GM23338 (cell line): ENCODE results near the gene SH2D1A. TPM values are rescaled to one million over a fixed set of nuclear protein-coding genes. Genes with fewer than 3 reads are reported as not detected.

Source experiments
- ATAC-seq: fragments of 200-7000 bp; cut with Tn5 transposase; 3 replicates; pipeline ENCODE4 v1.9.1; 2020
- DNase-seq: peaks from one replicate; pipeline ENCODE4 v3.0.0-alpha.2; 2015; ENCODE audit warnings: low spot score
- H2AFZ ChIP-seq: fragments of 200-600 bp; sonication (generic); 2 replicates; pipeline ENCODE4 v1.8.0; 2016; ENCODE audit warnings: antibody characterized with exemption, mild to moderate bottlenecking, moderate library complexity
- H3F3A ChIP-seq: fragments of 200-600 bp; sonication (generic); replicated peaks from 2 replicates; pipeline ENCODE4 v1.8.0; 2017; ENCODE audit warnings: antibody characterized with exemption, mixed run types, low read depth
- H3K27ac ChIP-seq: fragments of 200-600 bp; sonication (generic); 2 replicates; pipeline ENCODE4 v1.6.1; 2016; ENCODE audit warnings: low read depth
- H3K27me3 ChIP-seq: fragments of 200-600 bp; sonication (generic); 2 replicates; pipeline ENCODE4 v1.8.0; 2016; ENCODE audit warnings: mild to moderate bottlenecking, mixed run types, moderate library complexity; ENCODE audit not compliant: insufficient read depth
- H3K36me3 ChIP-seq: fragments of 200-600 bp; sonication (generic); 2 replicates; pipeline ENCODE4 v1.8.0; 2016; ENCODE audit warnings: mild to moderate bottlenecking; ENCODE audit not compliant: insufficient read depth
- H3K4me1 ChIP-seq: fragments of 200-600 bp; sonication (generic); 2 replicates; pipeline ENCODE4 v1.8.0; 2016; ENCODE audit warnings: mild to moderate bottlenecking, moderate library complexity; ENCODE audit not compliant: insufficient read depth
- H3K4me2 ChIP-seq: fragments of 200-600 bp; sonication (generic); 2 replicates; pipeline ENCODE4 v1.7.1; 2017; ENCODE audit warnings: mixed run types
- H3K4me3 ChIP-seq: fragments of 200-600 bp; sonication (generic); 2 replicates; pipeline ENCODE4 v1.6.1; 2016; ENCODE audit warnings: mixed run types
- H3K79me2 ChIP-seq: fragments of 200-600 bp; sonication (generic); replicated peaks from 2 replicates; pipeline ENCODE4 v1.8.0; 2017; ENCODE audit warnings: mild to moderate bottlenecking; ENCODE audit not compliant: insufficient read depth
- H3K9me2 ChIP-seq: fragments of 200-600 bp; sonication (generic); 2 replicates; pipeline ENCODE4 v1.8.0; 2017; ENCODE audit not compliant: insufficient read depth
- H4K20me1 ChIP-seq: fragments of 200-600 bp; sonication (generic); replicated peaks from 2 replicates; pipeline ENCODE4 v1.8.0; 2017; ENCODE audit warnings: mild to moderate bottlenecking; ENCODE audit not compliant: insufficient read depth
- H3K27ac Mint-ChIP-seq: 2 replicates; pipeline ENCODE4 v1.8.0; 2020; ENCODE audit warnings: inconsistent platforms, mild to moderate bottlenecking, moderate library complexity, mixed read lengths
- H3K27me3 Mint-ChIP-seq: 3 replicates; pipeline ENCODE4 v1.8.0; 2022; ENCODE audit warnings: low read depth, mild to moderate bottlenecking, moderate library complexity, mixed read lengths, inconsistent platforms; ENCODE audit not compliant: insufficient read depth, poor library complexity
- H3K36me3 Mint-ChIP-seq: 3 replicates; pipeline ENCODE4 v1.8.0; 2021; ENCODE audit warnings: low read depth, mild to moderate bottlenecking, inconsistent platforms, moderate library complexity, mixed read lengths
- H3K4me1 Mint-ChIP-seq: 3 replicates; pipeline ENCODE4 v1.8.0; 2020; ENCODE audit warnings: mild to moderate bottlenecking, inconsistent platforms, mixed read lengths
- H3K4me3 Mint-ChIP-seq: 3 replicates; pipeline ENCODE4 v1.8.0; 2021; ENCODE audit warnings: moderate library complexity, mild to moderate bottlenecking, inconsistent platforms, mixed read lengths
- H3K9me3 Mint-ChIP-seq: 3 replicates; pipeline ENCODE4 v1.8.0; 2020; ENCODE audit warnings: moderate library complexity, mild to moderate bottlenecking, inconsistent platforms, mixed read lengths
- CREB1 ChIP-seq: fragments of 250-450 bp; sonication (Bioruptor Pico); IDR thresholded peaks from 2 replicates; pipeline ENCODE4 v1.5.0; 2020; ENCODE audit warnings: low read depth, mild to moderate bottlenecking, moderate library complexity
- ETS1 ChIP-seq: IDR thresholded peaks from 2 replicates; pipeline ENCODE4 v1.6.1; 2016; ENCODE audit warnings: antibody characterized with exemption
- EZH2 ChIP-seq: fragments of 200-600 bp; sonication (generic); IDR thresholded peaks from one replicate; pipeline ENCODE4 v1.8.0; 2017; ENCODE audit warnings: antibody characterized with exemption, mild to moderate bottlenecking, low read depth; ENCODE audit not compliant: unreplicated experiment
- EZH2phosphoT487 ChIP-seq: fragments of 200-600 bp; sonication (generic); IDR thresholded peaks from one replicate; pipeline ENCODE4 v1.8.1; 2018; ENCODE audit warnings: antibody characterized with exemption; ENCODE audit not compliant: unreplicated experiment
- JUNB ChIP-seq: IDR thresholded peaks from one replicate; pipeline ENCODE4 v1.6.1; 2016; ENCODE audit warnings: antibody characterized with exemption; ENCODE audit not compliant: unreplicated experiment
- NANOG ChIP-seq: IDR thresholded peaks from 2 replicates; pipeline ENCODE4 v1.6.1; 2016; ENCODE audit warnings: antibody characterized with exemption, borderline replicate concordance
- POLR2AphosphoS5 ChIP-seq: IDR thresholded peaks from 2 replicates; pipeline ENCODE4 v1.6.1; 2016; ENCODE audit warnings: antibody characterized with exemption, low read depth
- REST ChIP-seq: IDR thresholded peaks from one replicate; pipeline ENCODE4 v1.6.1; 2018; ENCODE audit warnings: antibody characterized with exemption; ENCODE audit not compliant: unreplicated experiment
- STAT1 ChIP-seq: IDR thresholded peaks from one replicate; pipeline ENCODE4 v1.6.1; 2016; ENCODE audit warnings: antibody characterized with exemption; ENCODE audit not compliant: unreplicated experiment
- ZNF114 ChIP-seq: fragments of 250-450 bp; sonication (Bioruptor Pico); IDR thresholded peaks from 2 replicates; pipeline ENCODE4 v1.5.0; 2020; ENCODE audit warnings: mild to moderate bottlenecking, moderate library complexity
- ZNF331 ChIP-seq: fragments of 250-450 bp; sonication (Bioruptor Pico); IDR thresholded peaks from 2 replicates; pipeline ENCODE4 v1.5.0; 2020; ENCODE audit warnings: low read depth, mild to moderate bottlenecking, moderate library complexity
- ZNF462 ChIP-seq: fragments of 250-450 bp; sonication (Bioruptor Pico); IDR thresholded peaks from 2 replicates; pipeline ENCODE4 v1.5.0; 2020; ENCODE audit warnings: mild to moderate bottlenecking, moderate library complexity
- polyA plus RNA-seq: library from polyadenylated mRNA; unstranded; fragments of >200 nt; fragmentation: Nextera tagmentation; extraction: Ambion mirVana; gene quantifications from 2 replicates; pipeline ENCODE4 v1.2.1, GENCODE V29; 2016
- total RNA-seq: library from RNA; depleted of rRNA; stranded (reverse); fragments of >200 nt; shearing (Covaris generic); gene quantifications from 2 replicates; pipeline ENCODE4 v1.2.3, GENCODE V29; 2014

The SH2D1A gene
- total and polyA plus RNA-seq, 2 experiments from 2014 or later = not detected

GRCh38 chrX:124347242-124347641, 879 bp downstream of the SH2D1A start (continued):
- TF ChIP-seq ZNF462 = no peak
- no peak for TF ChIP-seq STAT1
- TF ChIP-seq ZNF114 (CRISPR knock-in tag) = no peak
- TF ChIP-seq EZH2phosphoT487 = no peak
- no peak for TF ChIP-seq EZH2
- TF ChIP-seq POLR2AphosphoS5 = no peak
- TF ChIP-seq NANOG = no peak
- no peak for TF ChIP-seq CREB1 (CRISPR knock-in tag)
- no peak for TF ChIP-seq ZNF331 (CRISPR knock-in tag)
- no peak for TF ChIP-seq ETS1

GRCh38 chrX:124348182-124348581, 1.8 kb downstream of the SH2D1A start:
- no peaks in the 10 kb centered on the region for H3K36me3 ChIP-seq
- H3K27ac ChIP-seq = no peak overlapping the region
- H3K4me1 ChIP-seq = no peaks in the 10 kb centered on the region
- no peak overlapping the region for H3K4me3 Mint-ChIP-seq
- DNase-seq (no peak), ATAC-seq (peak; percentile 43; the same call in 2 of the 3 replicates)
- no peaks in the 10 kb centered on the region for H3K9me2 ChIP-seq
- H3K9me3 Mint-ChIP-seq = no peaks in the 10 kb centered on the region
- H3K27me3 Mint-ChIP-seq = no peaks in the 10 kb centered on the region
- H2AFZ ChIP-seq = peak overlapping the region; percentile 63; the same call in 1 of the 2 replicates
- no peaks in the 10 kb centered on the region for H3F3A ChIP-seq
- no peaks in the 10 kb centered on the region for H4K20me1 ChIP-seq
- no peaks in the 10 kb centered on the region for H3K79me2 ChIP-seq
- no peaks in the 10 kb centered on the region for H3K27me3 ChIP-seq
- no peaks in the 10 kb centered on the region for H3K36me3 Mint-ChIP-seq
- H3K4me3 ChIP-seq = no peak overlapping the region
- peaks cover 7% of the 10 kb centered on the region; the same call in 2 of the 3 replicates for H3K4me1 Mint-ChIP-seq
- H3K4me2 ChIP-seq = no peak overlapping the region
- no peak overlapping the region for H3K27ac Mint-ChIP-seq
- no peak for TF ChIP-seq EZH2phosphoT487
- TF ChIP-seq EZH2 = no peak
- no peak for TF ChIP-seq ZNF331 (CRISPR knock-in tag)
- no peak for TF ChIP-seq ZNF114 (CRISPR knock-in tag)
- TF ChIP-seq REST = no peak
- TF ChIP-seq CREB1 (CRISPR knock-in tag) = no peak
- TF ChIP-seq JUNB = no peak
- no peak for TF ChIP-seq ETS1
- no peak for TF ChIP-seq STAT1
- TF ChIP-seq POLR2AphosphoS5 = no peak
- no peak for TF ChIP-seq NANOG
